CD4-positive, alpha-beta T cell treated with Interleukin-4 for 1 hour (primary cell): ENCODE measurements around the gene TACC2.
"Not testable (repeated sequence)": the region's sequence is repeated elsewhere in the genome, so short reads cannot be mapped to it uniquely, and the experiment has no call there.

Experiments
- DNase-seq, 2 donors: peaks; one replicate each; pipeline ENCODE4 v3.0.0-alpha.2; 2020 to 2022

TACC2 gene

GRCh38 chr10:121990015-121990677, 1.2 kb downstream of the TACC2 start:
- DNase-seq: no peak

- not testable (repeated sequence) for DNase-seq
Observed at GRCh38 chr10:121991727-121992126, 2.8 kb downstream of the TACC2 start.

- DNase-seq: no peak
Observed at GRCh38 chr10:121994429-121994941, 5.5 kb downstream of the TACC2 start.

- no peak for DNase-seq
Observed at GRCh38 chr10:121998462-121998861, 9.5 kb downstream of the TACC2 start.

GRCh38 chr10:121999301-121999700, 10.3 kb downstream of the TACC2 start:
- DNase-seq: no peak

GRCh38 chr10:122001698-122002097, 12.7 kb downstream of the TACC2 start:
- no peak for DNase-seq

- no peak for DNase-seq
Observed at GRCh38 chr10:122007415-122007814, 18.5 kb downstream of the TACC2 start.

- no peak for DNase-seq
Observed at GRCh38 chr10:122010405-122011050, 21.6 kb downstream of the TACC2 start.

- DNase-seq: no peak
Observed at GRCh38 chr10:122012731-122013130, 23.8 kb downstream of the TACC2 start.

- DNase-seq: no peak
Observed at GRCh38 chr10:122013311-122013780, 24.4 kb downstream of the TACC2 start.

- no peak for DNase-seq
Observed at GRCh38 chr10:122014652-122015248, 25.8 kb downstream of the TACC2 start.

- not testable (repeated sequence) for DNase-seq
Observed at GRCh38 chr10:122017926-122018325, 29.0 kb downstream of the TACC2 start.

GRCh38 chr10:122018491-122018890, 29.5 kb downstream of the TACC2 start:
- DNase-seq: no peak

GRCh38 chr10:122018951-122019413, 30.0 kb downstream of the TACC2 start:
- no peak for DNase-seq

- DNase-seq: no peak
Observed at GRCh38 chr10:122019414-122019975, 30.5 kb downstream of the TACC2 start.

GRCh38 chr10:122020226-122020625, 31.3 kb downstream of the TACC2 start:
- no peak for DNase-seq

GRCh38 chr10:122021379-122021778, 32.4 kb downstream of the TACC2 start:
- no peak for DNase-seq

- DNase-seq: no peak
Observed at GRCh38 chr10:122021828-122022227, 32.9 kb downstream of the TACC2 start.

- no peak for DNase-seq
Observed at GRCh38 chr10:122022276-122022675, 33.3 kb downstream of the TACC2 start.

GRCh38 chr10:122023257-122023656, 34.3 kb downstream of the TACC2 start:
- DNase-seq: not testable (repeated sequence)

- no peak for DNase-seq
Observed at GRCh38 chr10:122029499-122030199, 40.7 kb downstream of the TACC2 start.

GRCh38 chr10:122030200-122030552, 41.2 kb downstream of the TACC2 start:
- no peak for DNase-seq
